Superior temporal gyrus (tissue), 1 donor: Measurements from ENCODE around the gene PHLDB1.
"Not testable (repeated sequence)": the region's sequence is repeated elsewhere in the genome, so short reads cannot be mapped to it uniquely, and the experiment has no call there.

ENCODE experiments used
- DNase-seq: peaks from one replicate; pipeline ENCODE4 v3.0.0-alpha.2; 2016; ENCODE audit errors: extremely low spot score

PHLDB1 gene

GRCh38 chr11:118658429-118659313, 51.3 kb downstream of the PHLDB1 start:
- no peak for DNase-seq

GRCh38 chr11:118659314-118659952, 52.0 kb downstream of the PHLDB1 start:
- DNase-seq = peak; percentile 88

GRCh38 chr11:118659953-118660680, 52.7 kb downstream of the PHLDB1 start:
- DNase-seq = no peak

- no peak for DNase-seq
These were observed 53.4 kb downstream of the PHLDB1 start for GRCh38 chr11:118660681-118661424.

GRCh38 chr11:118661425-118662301, 54.2 kb downstream of the PHLDB1 start:
- DNase-seq = no peak

- no peak for DNase-seq
These were observed 55.2 kb downstream of the PHLDB1 start for GRCh38 chr11:118662401-118663271.

GRCh38 chr11:118663381-118663780, 56.0 kb downstream of the PHLDB1 start:
- no peak for DNase-seq

GRCh38 chr11:118663902-118664301, 56.5 kb downstream of the PHLDB1 start:
- DNase-seq = no peak

GRCh38 chr11:118666371-118666770, 59.0 kb downstream of the PHLDB1 start:
- DNase-seq = no peak

GRCh38 chr11:118670063-118670462, 62.6 kb downstream of the PHLDB1 start:
- no peak for DNase-seq

- no peak for DNase-seq
These were observed 63.8 kb downstream of the PHLDB1 start for GRCh38 chr11:118671254-118671653.

- DNase-seq = no peak
These were observed 65.4 kb downstream of the PHLDB1 start for GRCh38 chr11:118672846-118673245.

- DNase-seq = peak; percentile 46
These were observed 66.1 kb downstream of the PHLDB1 start for GRCh38 chr11:118673361-118674081.

GRCh38 chr11:118674082-118674435, 66.6 kb downstream of the PHLDB1 start:
- DNase-seq = no peak

- DNase-seq = no peak
These were observed 70.6 kb downstream of the PHLDB1 start for GRCh38 chr11:118677977-118678376.

- DNase-seq = not testable (repeated sequence)
These were observed 71.5 kb downstream of the PHLDB1 start for GRCh38 chr11:118678908-118679307.

GRCh38 chr11:118679483-118679882, 72.1 kb downstream of the PHLDB1 start, which contains the start of gene TREH:
Gene TREH (minus strand): TSS chr11:118679650. CDS start chr11:118679627, 23 bp downstream.
- DNase-seq = no peak

GRCh38 chr11:118682372-118682771, 75.0 kb downstream of the PHLDB1 start:
- DNase-seq = no peak

GRCh38 chr11:118682939-118683338, 75.5 kb downstream of the PHLDB1 start:
- not testable (repeated sequence) for DNase-seq
